ENCODE data around the gene ALDH3A1.

DNA sequence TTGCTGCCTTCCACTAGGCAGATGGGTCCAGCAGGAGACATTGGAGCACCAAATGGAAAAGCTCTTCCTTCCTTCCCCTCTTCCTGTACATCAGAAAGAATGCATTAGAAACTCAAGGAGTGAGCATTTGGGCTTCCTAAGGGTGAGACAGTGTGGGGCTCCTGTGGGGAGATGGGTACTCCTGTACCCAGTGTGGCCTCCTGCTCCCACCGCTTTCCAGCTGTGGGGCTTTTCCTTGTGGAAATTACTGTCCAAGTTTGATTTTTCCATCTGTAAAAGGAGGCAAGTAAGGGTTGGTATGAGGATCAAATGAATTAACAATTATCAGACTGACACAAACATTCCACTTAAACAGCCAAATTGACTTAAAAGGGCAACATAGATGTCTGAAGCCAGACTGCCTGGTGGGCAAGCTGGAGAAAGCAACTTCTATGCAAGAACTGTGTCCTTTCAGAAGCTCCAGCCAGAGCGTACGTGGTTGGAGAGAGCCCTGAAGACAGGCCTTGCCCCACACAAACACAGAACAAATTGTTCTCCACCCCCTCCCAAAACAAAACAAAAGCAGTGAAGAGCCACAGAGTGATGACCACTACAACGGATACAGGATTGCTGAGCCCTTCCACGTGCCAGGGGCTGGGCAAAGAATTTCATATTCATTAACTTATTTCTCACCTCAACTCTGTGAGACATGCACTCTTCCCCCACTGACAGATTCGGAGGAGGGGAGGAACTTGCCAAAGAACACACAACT is 23.1 kb upstream of the ALDH3A1 start:
- TF ChIP-seq, protein P1, sequence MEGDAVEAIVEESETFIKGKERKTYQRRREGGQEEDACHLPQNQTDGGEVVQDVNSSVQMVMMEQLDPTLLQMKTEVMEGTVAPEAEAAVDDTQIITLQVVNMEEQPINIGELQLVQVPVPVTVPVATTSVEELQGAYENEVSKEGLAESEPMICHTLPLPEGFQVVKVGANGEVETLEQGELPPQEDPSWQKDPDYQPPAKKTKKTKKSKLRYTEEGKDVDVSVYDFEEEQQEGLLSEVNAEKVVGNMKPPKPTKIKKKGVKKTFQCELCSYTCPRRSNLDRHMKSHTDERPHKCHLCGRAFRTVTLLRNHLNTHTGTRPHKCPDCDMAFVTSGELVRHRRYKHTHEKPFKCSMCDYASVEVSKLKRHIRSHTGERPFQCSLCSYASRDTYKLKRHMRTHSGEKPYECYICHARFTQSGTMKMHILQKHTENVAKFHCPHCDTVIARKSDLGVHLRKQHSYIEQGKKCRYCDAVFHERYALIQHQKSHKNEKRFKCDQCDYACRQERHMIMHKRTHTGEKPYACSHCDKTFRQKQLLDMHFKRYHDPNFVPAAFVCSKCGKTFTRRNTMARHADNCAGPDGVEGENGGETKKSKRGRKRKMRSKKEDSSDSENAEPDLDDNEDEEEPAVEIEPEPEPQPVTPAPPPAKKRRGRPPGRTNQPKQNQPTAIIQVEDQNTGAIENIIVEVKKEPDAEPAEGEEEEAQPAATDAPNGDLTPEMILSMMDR (IDR thresholded peaks at IDR 0.05) = no peak
- TF ChIP-seq, protein P2, sequence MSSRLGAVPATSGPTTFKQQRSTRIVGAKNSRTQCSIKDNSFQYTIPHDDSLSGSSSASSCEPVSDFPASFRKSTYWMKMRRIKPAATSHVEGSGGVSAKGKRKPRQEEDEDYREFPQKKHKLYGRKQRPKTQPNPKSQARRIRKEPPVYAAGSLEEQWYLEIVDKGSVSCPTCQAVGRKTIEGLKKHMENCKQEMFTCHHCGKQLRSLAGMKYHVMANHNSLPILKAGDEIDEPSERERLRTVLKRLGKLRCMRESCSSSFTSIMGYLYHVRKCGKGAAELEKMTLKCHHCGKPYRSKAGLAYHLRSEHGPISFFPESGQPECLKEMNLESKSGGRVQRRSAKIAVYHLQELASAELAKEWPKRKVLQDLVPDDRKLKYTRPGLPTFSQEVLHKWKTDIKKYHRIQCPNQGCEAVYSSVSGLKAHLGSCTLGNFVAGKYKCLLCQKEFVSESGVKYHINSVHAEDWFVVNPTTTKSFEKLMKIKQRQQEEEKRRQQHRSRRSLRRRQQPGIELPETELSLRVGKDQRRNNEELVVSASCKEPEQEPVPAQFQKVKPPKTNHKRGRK (CRISPR knock-in tag; IDR thresholded peaks at IDR 0.05; ENCODE audit: borderline replicate concordance) = no peak
- no peak for TF ChIP-seq CREM (CRISPR knock-in tag; IDR thresholded peaks at IDR 0.05)
- TF ChIP-seq, protein P3, sequence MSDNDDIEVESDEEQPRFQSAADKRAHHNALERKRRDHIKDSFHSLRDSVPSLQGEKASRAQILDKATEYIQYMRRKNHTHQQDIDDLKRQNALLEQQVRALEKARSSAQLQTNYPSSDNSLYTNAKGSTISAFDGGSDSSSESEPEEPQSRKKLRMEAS (CRISPR knock-in tag; IDR thresholded peaks at IDR 0.05) = no peak
- TF ChIP-seq ZBTB21 (CRISPR knock-in tag; IDR thresholded peaks at IDR 0.05; ENCODE audit: borderline replicate concordance) = no peak
